HUES6 (cell line): ENCODE data around the gene PLCH1.

ENCODE experiments used
- H3K27ac ChIP-seq: 2 replicates; pipeline ENCODE4 v1.7.0; 2013; ENCODE audit warnings: low read depth, mild to moderate bottlenecking, low read length, inconsistent platforms
- H3K27me3 ChIP-seq: 2 replicates; pipeline ENCODE4 v1.6.1; 2013; ENCODE audit warnings: low read length; ENCODE audit not compliant: control insufficient read depth, insufficient read depth
- H3K36me3 ChIP-seq: 2 replicates; pipeline ENCODE4 v1.6.1; 2013; ENCODE audit warnings: low read length; ENCODE audit not compliant: control insufficient read depth, insufficient read depth
- H3K4me1 ChIP-seq: 2 replicates; pipeline ENCODE4 v1.6.1; 2013; ENCODE audit warnings: low read length; ENCODE audit not compliant: control insufficient read depth, insufficient read depth
- H3K4me3 ChIP-seq: 2 replicates; pipeline ENCODE4 v1.5.1; 2013; ENCODE audit warnings: low read depth, low read length
- H3K9ac ChIP-seq: one replicate; pipeline ENCODE4 v1.6.1; 2013; ENCODE audit warnings: mild to moderate bottlenecking, low read length
- H3K9me3 ChIP-seq: 2 replicates; pipeline ENCODE4 v1.6.1; 2013; ENCODE audit warnings: low read depth, low read length; ENCODE audit not compliant: control insufficient read depth, insufficient read depth

Gene PLCH1

GRCh38 chr3:155744626-155745324 is at the start of gene PLCH1:
PLCH1 (minus strand) TSS chr3:155745071; CDS start chr3:155704224, 40,847 bp downstream.
- Histone ChIP-seq H3K36me3 (no peaks in the 10 kb centered on the region), H3K27ac (no peak within 1 kb of the TSS), H3K9me3 (no peaks in the 10 kb centered on the region), H3K9ac (peak within 1 kb of the TSS; percentile 74), H3K4me3 (peak within 1 kb of the TSS; percentile 99), H3K4me1 (peaks cover 40% of the 10 kb centered on the region), H3K27me3 (peaks cover 3% of the 10 kb centered on the region; the same call in 1 of the 2 replicates)

DNA sequence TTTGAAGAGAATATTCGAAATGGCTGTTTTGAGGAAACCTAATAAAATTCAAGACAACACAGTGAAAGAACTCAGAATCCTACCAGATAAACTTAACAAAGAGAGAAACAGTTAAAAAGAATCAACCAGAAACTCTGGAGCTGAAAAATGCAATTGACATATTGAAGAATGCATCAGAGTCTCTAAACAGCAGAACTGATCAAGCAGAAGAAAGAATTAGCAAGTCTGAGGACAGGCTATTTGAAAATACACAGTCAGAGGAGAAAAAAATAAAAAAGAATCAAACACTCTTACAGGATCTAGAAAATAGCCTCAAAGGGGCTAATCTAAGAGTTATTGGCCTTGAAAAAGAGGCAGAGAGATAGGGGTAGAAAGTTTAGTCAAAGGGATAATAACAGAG is 47.7 kb upstream of the PLCH1 start:
- Histone ChIP-seq H3K27ac (no peak overlapping the region), H3K9ac (no peak overlapping the region), H3K27me3 (no peaks in the 10 kb centered on the region), H3K4me3 (no peak overlapping the region), H3K9me3 (no peaks in the 10 kb centered on the region), H3K36me3 (no peaks in the 10 kb centered on the region), H3K4me1 (peaks cover 15% of the 10 kb centered on the region)

GRCh38 chr3:155791190-155791589 is 46.3 kb upstream of the PLCH1 start:
- Histone ChIP-seq H3K9me3 (no peaks in the 10 kb centered on the region), H3K27me3 (no peaks in the 10 kb centered on the region), H3K9ac (no peak overlapping the region), H3K36me3 (no peaks in the 10 kb centered on the region), H3K27ac (peak overlapping the region; percentile 46), H3K4me1 (peaks cover 15% of the 10 kb centered on the region), H3K4me3 (no peak overlapping the region)

DNA sequence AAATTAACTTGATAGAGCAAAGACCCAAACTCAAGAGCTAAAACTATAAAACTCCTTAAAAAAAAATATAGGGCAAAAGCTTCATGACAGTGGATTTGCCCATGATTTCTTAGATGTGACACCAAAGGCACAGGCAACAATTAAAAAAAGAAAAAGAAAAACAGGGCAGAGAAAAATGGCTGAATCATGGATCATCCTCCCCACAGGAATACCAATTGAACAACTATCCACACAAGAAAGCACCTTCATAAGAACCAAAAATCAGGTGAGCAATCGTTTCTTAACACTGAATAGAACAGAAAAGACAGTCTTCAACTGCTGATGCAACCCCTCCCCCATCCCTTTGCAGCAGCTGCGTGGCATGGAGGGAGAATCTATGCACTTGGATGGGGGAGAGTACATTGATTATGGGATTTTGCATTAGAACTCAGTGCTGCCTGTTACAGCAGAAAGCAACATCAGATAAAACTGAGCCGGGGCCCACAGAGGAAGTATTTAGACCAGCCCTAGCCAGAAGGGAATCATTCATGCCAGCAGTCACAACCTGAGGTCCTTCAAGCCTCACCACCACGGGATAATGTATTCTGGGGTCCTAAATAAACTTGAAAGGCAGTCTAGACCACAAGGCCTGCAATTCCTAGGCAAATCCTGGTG is 45.5 kb upstream of the PLCH1 start:
- Histone ChIP-seq H3K9me3 (no peaks in the 10 kb centered on the region), H3K27ac (peak overlapping the region; percentile 46), H3K9ac (no peak overlapping the region), H3K27me3 (no peaks in the 10 kb centered on the region), H3K4me1 (peaks cover 15% of the 10 kb centered on the region), H3K4me3 (no peak overlapping the region), H3K36me3 (no peaks in the 10 kb centered on the region)

GRCh38 chr3:155785662-155786295 is 40.9 kb upstream of the PLCH1 start:
- H3K9me3 ChIP-seq: no peaks in the 10 kb centered on the region
- no peak overlapping the region for H3K4me3 ChIP-seq
- H3K27me3 ChIP-seq: no peaks in the 10 kb centered on the region
- H3K27ac ChIP-seq: no peak overlapping the region
- H3K36me3 ChIP-seq: no peaks in the 10 kb centered on the region
- no peak overlapping the region for H3K9ac ChIP-seq
- H3K4me1 ChIP-seq: peaks cover 7% of the 10 kb centered on the region

DNA sequence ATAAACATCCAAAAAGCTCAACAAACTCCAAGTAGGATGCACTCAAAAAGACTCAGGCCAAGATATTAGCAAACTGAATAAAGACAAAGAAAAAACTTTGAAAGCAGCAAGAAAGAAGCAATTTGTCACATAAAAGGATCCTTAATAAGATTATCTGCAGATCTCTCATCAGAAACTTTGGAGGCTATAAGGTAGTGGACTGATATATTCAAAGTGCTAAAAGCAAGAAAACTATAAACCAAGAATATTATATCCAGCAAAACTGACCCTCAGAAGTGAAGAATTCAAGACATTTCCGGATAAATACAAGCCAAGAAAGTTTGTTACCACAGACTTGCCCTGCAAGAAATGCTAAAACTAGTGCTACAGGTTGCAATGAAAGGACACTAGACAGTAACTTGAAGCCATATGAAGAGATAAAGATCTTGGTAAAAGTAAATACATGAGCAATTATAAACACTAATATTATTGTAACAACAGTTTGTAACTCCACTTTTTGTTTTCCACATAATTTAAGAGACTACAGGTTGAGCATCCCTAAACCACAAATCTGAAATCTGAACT is 37.6 kb upstream of the PLCH1 start:
- no peaks in the 10 kb centered on the region for H3K9me3 ChIP-seq

GRCh38 chr3:155780291-155780690 is 35.4 kb upstream of the PLCH1 start:
- no peak overlapping the region for H3K4me3 ChIP-seq
- no peak overlapping the region for H3K9ac ChIP-seq
- no peaks in the 10 kb centered on the region for H3K27me3 ChIP-seq
- H3K4me1 ChIP-seq: no peaks in the 10 kb centered on the region
- H3K9me3 ChIP-seq: no peaks in the 10 kb centered on the region
- H3K27ac ChIP-seq: no peak overlapping the region
- no peaks in the 10 kb centered on the region for H3K36me3 ChIP-seq

More for the DNA sequence above, 37.6 kb upstream of the PLCH1 start:
- Histone ChIP-seq H3K27ac (no peak overlapping the region), H3K9ac (no peak overlapping the region), H3K36me3 (no peaks in the 10 kb centered on the region), H3K27me3 (no peaks in the 10 kb centered on the region), H3K4me1 (no peaks in the 10 kb centered on the region), H3K4me3 (no peak overlapping the region)

DNA sequence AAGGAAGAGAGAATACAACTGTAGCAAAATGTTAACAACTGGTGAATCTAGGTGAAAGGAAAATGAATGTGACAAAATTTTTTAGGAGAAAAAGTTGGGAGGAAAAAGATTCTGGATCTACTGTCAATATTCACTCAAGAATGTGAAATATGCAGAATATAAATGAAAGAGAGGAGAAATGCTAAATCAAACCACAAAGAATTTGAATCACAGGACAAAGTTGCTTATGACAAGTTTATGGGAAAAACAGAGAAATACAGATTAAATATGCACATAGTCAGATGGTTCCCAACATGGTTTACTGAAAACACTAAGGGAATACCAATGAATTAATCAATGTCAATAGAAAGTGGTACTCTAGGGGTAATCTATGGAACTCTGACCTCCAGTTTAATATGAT is 33.6 kb upstream of the PLCH1 start:
- Histone ChIP-seq H3K9me3 (no peaks in the 10 kb centered on the region), H3K9ac (no peak overlapping the region), H3K36me3 (no peaks in the 10 kb centered on the region), H3K4me1 (no peaks in the 10 kb centered on the region), H3K27me3 (no peaks in the 10 kb centered on the region), H3K27ac (no peak overlapping the region), H3K4me3 (no peak overlapping the region)

DNA sequence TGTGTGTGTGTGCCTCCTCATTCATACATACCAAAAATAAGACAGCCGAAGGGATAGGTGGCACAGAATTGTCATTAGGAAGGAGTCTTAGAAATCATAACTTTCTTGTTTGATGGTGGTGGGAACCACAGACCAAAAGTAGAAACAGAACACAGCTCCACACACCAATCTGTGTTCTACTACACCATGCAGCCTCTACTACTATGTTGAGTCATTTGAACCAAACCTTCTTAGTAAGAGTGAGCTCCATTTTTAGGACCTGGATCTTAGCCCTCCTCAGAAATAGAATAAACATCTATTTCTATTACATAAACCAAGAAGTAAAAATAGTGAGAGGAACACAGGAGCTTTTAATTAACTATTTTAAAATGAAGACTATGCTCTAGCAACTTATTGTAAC is 27.9 kb upstream of the PLCH1 start:
- Histone ChIP-seq H3K27ac (no peak overlapping the region), H3K4me3 (no peak overlapping the region), H3K36me3 (no peaks in the 10 kb centered on the region; the same call in 1 of the 2 replicates), H3K9ac (no peak overlapping the region), H3K9me3 (peaks cover 6% of the 10 kb centered on the region; the same call in 1 of the 2 replicates), H3K27me3 (no peaks in the 10 kb centered on the region), H3K4me1 (no peaks in the 10 kb centered on the region)

DNA sequence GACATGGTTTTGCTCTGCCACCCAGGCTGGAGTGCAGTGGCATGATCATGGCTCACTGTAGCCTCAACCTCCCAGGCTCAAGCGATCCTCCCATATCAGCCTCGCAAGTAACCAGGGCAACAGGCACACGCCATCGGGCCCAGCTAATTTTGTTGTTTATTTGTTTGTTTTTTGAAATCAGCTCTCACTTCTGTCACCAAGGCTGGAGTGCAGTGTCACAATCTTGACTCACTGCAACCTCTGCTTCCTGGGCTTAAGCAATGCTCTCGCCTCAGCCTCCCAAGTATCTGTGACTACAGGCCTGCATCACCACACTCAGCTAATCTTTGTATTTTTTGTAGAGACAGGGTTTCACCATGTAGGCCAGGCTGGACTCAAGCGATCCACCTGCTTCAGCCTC is 26.3 kb upstream of the PLCH1 start:
- Histone ChIP-seq H3K27ac (no peak overlapping the region), H3K9ac (no peak overlapping the region), H3K9me3 (peaks cover 6% of the 10 kb centered on the region; the same call in 1 of the 2 replicates), H3K27me3 (no peaks in the 10 kb centered on the region), H3K36me3 (no peaks in the 10 kb centered on the region; the same call in 1 of the 2 replicates), H3K4me3 (no peak overlapping the region), H3K4me1 (no peaks in the 10 kb centered on the region)

DNA sequence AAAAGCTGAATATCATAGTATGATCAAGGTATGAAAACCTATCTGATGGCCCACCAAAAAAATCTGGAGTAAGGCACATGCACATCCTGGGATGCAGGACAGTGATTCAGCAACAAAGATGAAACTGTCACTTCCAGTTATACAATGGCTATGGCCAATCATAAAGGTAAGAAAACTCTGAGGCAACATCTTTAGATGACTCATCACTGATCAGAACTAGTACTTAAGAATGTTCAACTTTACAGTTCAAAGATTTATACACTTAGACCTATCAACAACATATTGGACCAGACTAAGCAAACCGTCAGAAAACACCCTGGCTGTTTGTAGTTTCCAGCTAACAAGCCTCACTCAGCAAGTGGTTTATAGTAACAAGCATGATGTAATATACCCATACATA is 21.3 kb upstream of the PLCH1 start:
- Histone ChIP-seq H3K9me3 (peaks cover 6% of the 10 kb centered on the region; the same call in 1 of the 2 replicates), H3K36me3 (no peaks in the 10 kb centered on the region), H3K27me3 (no peaks in the 10 kb centered on the region), H3K4me3 (no peak overlapping the region), H3K4me1 (no peaks in the 10 kb centered on the region), H3K27ac (no peak overlapping the region), H3K9ac (no peak overlapping the region)
